Fibroblast of the aortic adventitia (primary cell): ENCODE data around the gene TRIM8. TPM values are rescaled to one million over a fixed set of nuclear protein-coding genes. Genes with fewer than 3 reads are reported as not detected.

Source experiments
- DNase-seq: peaks from one replicate; pipeline ENCODE4 v3.0.0-alpha.2; 2010; ENCODE audit warnings: low read depth
- H3K4me3 ChIP-seq: 2 replicates; pipeline ENCODE4 v1.5.1; 2011; ENCODE audit warnings: low read depth, mild to moderate bottlenecking, control low read depth, low read length, moderate library complexity
- total RNA-seq: library from RNA; depleted of rRNA; stranded (reverse); fragments of >200 nt; gene quantifications from 2 replicates; pipeline ENCODE4 v1.2.3, GENCODE V29; 2012; ENCODE audit warnings: low replicate concordance
- TF ChIP-seq, protein P1 (sequence below): IDR thresholded peaks from 2 replicates; pipeline ENCODE4 v1.5.1; 2011; ENCODE audit warnings: mild to moderate bottlenecking, low read length, control low read depth, inconsistent platforms; ENCODE audit not compliant: insufficient read depth

TRIM8 gene
- total RNA-seq, 1 donor = 83.0 TPM

DNA sequence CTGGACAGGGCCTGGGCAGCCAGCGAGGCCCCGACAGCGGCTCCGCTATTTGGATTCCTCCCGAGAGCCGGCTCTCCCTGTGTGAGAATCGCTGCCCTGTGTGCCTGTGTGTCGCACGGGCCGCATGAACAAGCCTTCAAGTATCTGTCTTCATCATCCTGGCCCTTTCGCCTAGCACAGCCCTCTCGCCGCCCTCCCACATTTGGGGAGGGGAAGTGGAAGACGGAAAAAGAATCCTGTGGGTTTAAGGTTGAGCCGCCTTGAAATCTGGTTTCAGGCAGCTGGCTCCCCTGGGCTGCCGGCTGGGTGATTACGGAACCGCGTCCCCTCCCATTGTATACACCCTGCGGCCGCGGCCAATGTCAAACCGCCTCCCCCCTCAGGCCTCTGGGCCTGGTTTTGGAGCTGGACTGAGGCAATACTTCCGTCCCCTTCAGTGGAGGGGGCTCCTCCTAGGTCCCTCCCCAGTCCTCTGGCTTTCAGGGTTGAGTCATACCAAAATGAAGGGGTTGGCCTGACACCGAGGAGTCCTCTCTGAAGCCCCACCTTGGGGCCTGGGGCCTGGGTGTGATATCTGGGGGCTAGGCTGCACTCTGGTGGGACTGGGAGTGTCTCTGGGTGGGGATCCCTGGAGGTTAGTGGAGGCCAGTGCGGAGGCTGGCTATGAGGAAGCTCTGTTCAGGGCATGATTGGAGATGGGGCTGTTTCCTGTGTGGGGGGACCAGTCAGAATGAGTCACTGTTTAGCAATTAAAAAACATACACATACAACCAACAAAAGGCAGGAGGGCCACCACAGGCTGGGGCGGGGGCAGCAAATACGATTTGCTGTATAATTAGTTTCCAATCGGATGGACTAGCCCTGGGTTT, 1.7 kb downstream of the TRIM8 start:
- peak overlapping the region; percentile 95 for H3K4me3 ChIP-seq
- TF ChIP-seq, protein P1, sequence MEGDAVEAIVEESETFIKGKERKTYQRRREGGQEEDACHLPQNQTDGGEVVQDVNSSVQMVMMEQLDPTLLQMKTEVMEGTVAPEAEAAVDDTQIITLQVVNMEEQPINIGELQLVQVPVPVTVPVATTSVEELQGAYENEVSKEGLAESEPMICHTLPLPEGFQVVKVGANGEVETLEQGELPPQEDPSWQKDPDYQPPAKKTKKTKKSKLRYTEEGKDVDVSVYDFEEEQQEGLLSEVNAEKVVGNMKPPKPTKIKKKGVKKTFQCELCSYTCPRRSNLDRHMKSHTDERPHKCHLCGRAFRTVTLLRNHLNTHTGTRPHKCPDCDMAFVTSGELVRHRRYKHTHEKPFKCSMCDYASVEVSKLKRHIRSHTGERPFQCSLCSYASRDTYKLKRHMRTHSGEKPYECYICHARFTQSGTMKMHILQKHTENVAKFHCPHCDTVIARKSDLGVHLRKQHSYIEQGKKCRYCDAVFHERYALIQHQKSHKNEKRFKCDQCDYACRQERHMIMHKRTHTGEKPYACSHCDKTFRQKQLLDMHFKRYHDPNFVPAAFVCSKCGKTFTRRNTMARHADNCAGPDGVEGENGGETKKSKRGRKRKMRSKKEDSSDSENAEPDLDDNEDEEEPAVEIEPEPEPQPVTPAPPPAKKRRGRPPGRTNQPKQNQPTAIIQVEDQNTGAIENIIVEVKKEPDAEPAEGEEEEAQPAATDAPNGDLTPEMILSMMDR = no peak
- DNase-seq = peak; percentile 95

- TF ChIP-seq, protein P1 = no peak
- DNase-seq = peak; percentile 65
- H3K4me3 ChIP-seq = peak overlapping the region; percentile 95
Observed at GRCh38 chr10:102646610-102647442, 2.5 kb downstream of the TRIM8 start.

- TF ChIP-seq, protein P1 = no peak
- H3K4me3 ChIP-seq = peak overlapping the region; percentile 95
- no peak for DNase-seq
Observed at GRCh38 chr10:102647443-102648268, 3.4 kb downstream of the TRIM8 start.

DNA sequence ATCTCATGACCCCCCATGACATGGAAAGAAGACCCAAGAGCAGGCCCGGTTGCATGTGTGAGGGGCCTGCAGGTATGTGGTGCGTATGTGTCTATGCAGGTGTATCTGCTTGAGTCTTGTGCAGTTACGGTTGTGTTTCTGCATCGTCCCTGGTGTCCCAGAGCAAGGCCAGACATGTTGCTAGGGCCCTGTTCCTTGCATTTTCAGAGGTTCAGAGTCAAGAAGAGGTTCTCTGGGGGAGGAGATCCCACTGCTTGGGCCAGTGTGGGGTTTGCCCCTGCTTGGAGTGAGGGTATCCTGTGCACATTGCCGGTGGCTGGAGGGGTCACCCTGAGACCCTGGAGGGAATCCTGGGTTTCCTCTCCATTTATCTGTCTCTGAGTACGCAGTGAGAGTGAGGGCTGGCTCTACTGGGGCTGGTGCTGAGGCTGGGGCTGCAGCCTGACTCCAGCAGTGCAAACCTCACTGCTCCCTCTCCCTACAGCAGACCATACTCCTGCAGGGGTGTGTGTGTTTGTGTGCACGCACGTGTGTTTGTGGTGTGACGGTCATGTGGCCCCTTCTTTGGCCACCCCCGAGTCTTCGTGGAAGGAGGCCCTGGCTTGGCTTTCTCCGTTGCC, 4.1 kb downstream of the TRIM8 start:
- no peak for DNase-seq
- H3K4me3 ChIP-seq = peak overlapping the region; percentile 95
- TF ChIP-seq, protein P1 = no peak

DNA sequence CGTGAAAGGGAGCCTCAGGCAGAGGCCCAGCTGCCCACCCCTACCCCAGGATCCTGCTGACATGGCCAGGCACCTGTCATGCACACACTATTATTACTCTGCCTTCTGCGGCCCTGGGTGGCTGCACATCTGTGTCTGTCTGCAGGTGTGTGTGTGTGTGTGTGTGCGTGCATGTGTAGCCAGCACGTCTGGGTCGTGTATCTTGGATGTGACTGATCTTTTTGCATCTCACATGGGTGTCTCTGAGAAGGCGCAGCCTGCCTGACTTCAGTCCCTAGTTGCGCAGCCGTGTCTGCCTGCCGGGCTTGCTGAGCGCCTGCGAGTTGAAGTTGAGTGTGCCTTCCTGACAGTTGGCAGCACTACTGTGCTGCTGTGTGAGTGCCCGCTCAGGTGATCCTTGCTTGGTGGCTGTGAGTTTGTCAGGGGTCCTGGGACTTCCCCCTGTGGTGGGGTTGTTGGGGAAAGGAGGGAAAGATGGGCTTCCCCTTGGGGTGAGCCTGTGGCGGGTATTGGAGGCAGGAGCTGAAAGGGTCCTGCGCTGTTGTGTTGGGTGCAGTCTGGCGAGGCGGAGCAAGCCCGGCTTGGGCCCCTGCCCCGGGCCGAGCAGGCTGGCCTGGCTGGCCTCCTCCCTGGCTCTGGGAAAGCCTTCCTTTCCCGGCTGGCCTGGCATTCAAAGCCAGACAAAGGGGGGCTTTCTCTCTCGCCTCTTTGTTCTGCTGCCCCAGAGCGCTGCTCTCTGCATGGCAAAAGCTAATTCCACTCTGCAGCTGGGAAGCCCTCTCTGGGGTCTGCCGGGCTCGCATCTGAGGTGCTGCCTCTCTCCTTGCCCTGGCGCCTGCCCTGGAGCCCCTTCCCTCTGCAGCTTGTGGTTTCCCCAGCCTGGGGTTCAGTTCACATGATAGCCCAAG, 4.9 kb downstream of the TRIM8 start:
- DNase-seq = no peak
- TF ChIP-seq, protein P1 = no peak
- H3K4me3 ChIP-seq = peak overlapping the region; percentile 95
